ENCODE measurements around the gene ACTR10. TPM values are rescaled to one million over a fixed set of nuclear protein-coding genes. Genes with fewer than 3 reads are reported as not detected.

Gene ACTR10
- total RNA-seq, 4 donors from 2014 or later: 70.6 to 104 (median 88.8) TPM

DNA sequence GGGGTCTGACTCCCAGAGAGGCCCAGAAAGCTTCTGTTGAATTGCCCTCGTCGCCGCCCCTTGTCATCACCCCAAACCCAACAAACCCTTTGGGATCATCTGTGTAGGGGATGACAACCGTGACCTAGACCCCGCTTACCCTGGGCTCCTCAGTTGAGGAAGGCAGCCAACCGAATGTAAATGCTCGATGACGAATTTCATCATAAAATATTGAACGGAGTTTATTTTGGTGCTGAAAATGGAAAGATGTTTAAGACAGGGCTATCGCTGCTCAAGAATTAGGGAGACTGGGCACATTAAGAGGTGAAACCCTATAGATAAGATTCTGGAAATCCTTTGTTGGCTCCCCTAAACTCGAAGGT lies 512 bp downstream of the ACTR10 start:
- H3K36me3 ChIP-seq: peaks cover 0 to 12% of the 10 kb centered on the region in 2 donors
- no peak for TF ChIP-seq CTCF (IDR thresholded peaks at IDR 0.05 in 4 of 5, conservative IDR thresholded peaks at IDR 0.05 in 1 of 5)
- TF ChIP-seq POLR2A (IDR thresholded peaks at IDR 0.05): no peak
- peak overlapping the region; percentile 92 to 94 (median 93) for H3K27ac ChIP-seq
- intact Hi-C loops (cut with DNase I; ENCODE audit: low total_unique reads): loop anchor here (2.0 to 10.0 kb wide), 3 partner anchors 44 to 224 kb away; partner anchors contain the start of genes ARID4A, KIAA0586, PSMA3 and TIMM9
- in situ Hi-C loops (cut with MboI; ENCODE audit: low sequenced_read_pairs in 4 of 4): no loop called here
- H3K4me3 ChIP-seq: peak overlapping the region; percentile 87 to 94 (median 90)
- peaks cover 4 to 14% of the 10 kb centered on the region in 2 donors for H3K4me1 ChIP-seq
- no peaks in the 10 kb centered on the region for H3K27me3 ChIP-seq
- DNase-seq: no peak
- peak; percentile 3 to 10 for ATAC-seq
- H3K9me3 ChIP-seq: no peaks in the 10 kb centered on the region

DNA sequence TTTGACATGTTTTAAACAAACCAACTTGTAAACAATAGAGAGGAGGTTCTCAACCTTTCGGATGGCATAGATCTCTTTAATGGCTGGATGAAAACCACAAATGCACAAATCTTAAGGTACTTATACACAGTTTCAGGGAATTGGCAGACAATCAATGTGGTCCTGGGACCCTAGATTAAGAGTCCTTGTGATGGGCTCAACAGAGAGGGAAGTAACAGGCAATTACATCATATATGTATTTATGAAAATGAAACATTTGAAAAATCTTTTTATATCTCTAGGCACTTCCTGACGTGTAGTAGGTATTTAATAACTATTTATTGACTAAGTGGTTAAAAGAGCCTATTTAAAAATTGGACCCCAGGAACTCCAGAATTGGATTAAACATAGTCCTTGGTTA lies 897 bp downstream of the ACTR10 start:
- ATAC-seq (no peak), DNase-seq (no peak)
- no peak for TF ChIP-seq POLR2A (IDR thresholded peaks at IDR 0.05)
- no peak for TF ChIP-seq CTCF (IDR thresholded peaks at IDR 0.05 in 4 of 5, conservative IDR thresholded peaks at IDR 0.05 in 1 of 5)
- intact Hi-C loops (cut with DNase I; ENCODE audit: low total_unique reads) (loop anchor here (2.0 to 10.0 kb wide), 3 partner anchors 44 to 224 kb away; partner anchors contain the start of genes ARID4A, KIAA0586, PSMA3 and TIMM9), in situ Hi-C loops (cut with MboI; ENCODE audit: low sequenced_read_pairs in 4 of 4) (no loop called here)
- Histone ChIP-seq H3K9me3 (no peaks in the 10 kb centered on the region), H3K4me3 (peak overlapping the region; percentile 87 to 94 (median 90)), H3K36me3 (peaks cover 0 to 12% of the 10 kb centered on the region in 2 donors), H3K27ac (peak overlapping the region; percentile 92 to 94 (median 93)), H3K4me1 (peaks cover 4 to 14% of the 10 kb centered on the region in 2 donors), H3K27me3 (no peaks in the 10 kb centered on the region)

- intact Hi-C loops (cut with DNase I; ENCODE audit: low total_unique reads): no loop called here
- no peak for TF ChIP-seq POLR2A (IDR thresholded peaks at IDR 0.05)
- no peak for TF ChIP-seq CTCF (IDR thresholded peaks at IDR 0.05 in 4 of 5, conservative IDR thresholded peaks at IDR 0.05 in 1 of 5)
- in situ Hi-C loops (cut with MboI; ENCODE audit: low sequenced_read_pairs in 4 of 4): no loop called here
- no peaks in the 10 kb centered on the region for H3K4me1 ChIP-seq
- H3K4me3 ChIP-seq: no peak overlapping the region
- H3K9me3 ChIP-seq: no peaks in the 10 kb centered on the region
- DNase-seq (no peak), ATAC-seq (no peak)
- no peak overlapping the region for H3K27ac ChIP-seq
- peaks cover 0 to 85% of the 10 kb centered on the region in 2 donors for H3K36me3 ChIP-seq
- no peaks in the 10 kb centered on the region for H3K27me3 ChIP-seq
These were observed 13.2 kb downstream of the ACTR10 start for GRCh38 chr14:58213176-58213575.

- peaks cover 0 to 87% of the 10 kb centered on the region in 2 donors for H3K36me3 ChIP-seq
- H3K9me3 ChIP-seq: no peaks in the 10 kb centered on the region
- ATAC-seq (no peak), DNase-seq (no peak)
- no peaks in the 10 kb centered on the region for H3K4me1 ChIP-seq
- TF ChIP-seq CTCF (IDR thresholded peaks at IDR 0.05 in 4 of 5, conservative IDR thresholded peaks at IDR 0.05 in 1 of 5) (no peak), POLR2A (IDR thresholded peaks at IDR 0.05) (no peak)
- in situ Hi-C loops (cut with MboI; ENCODE audit: low sequenced_read_pairs in 4 of 4) (no loop called here), intact Hi-C loops (cut with DNase I; ENCODE audit: low total_unique reads) (no loop called here)
- H3K27ac ChIP-seq: no peak overlapping the region
- no peak overlapping the region for H3K4me3 ChIP-seq
- H3K27me3 ChIP-seq: no peaks in the 10 kb centered on the region
These were observed 15.4 kb downstream of the ACTR10 start for GRCh38 chr14:58215191-58215914.

Measured in gastrocnemius medialis (tissue), 4 donors.